Gastrocnemius medialis (tissue), 4 donors: ENCODE data around the gene ADAMTS2. TPM values are rescaled to one million over a fixed set of nuclear protein-coding genes. Genes with fewer than 3 reads are reported as not detected.
A peak's percentile ranks its signal among the peaks of the same experiment; 100 is the strongest.

Experiments
- ATAC-seq, 2 donors: fragments of 150-250 bp; one replicate each; pipeline ENCODE4 v1.9.1; 2016
- DNase-seq, 2 donors: peaks; one replicate each; pipeline ENCODE4 v3.0.0-alpha.2; 2019
- H3K27ac ChIP-seq, 4 donors: fragments of 200-600 bp; sonication (generic); 1 replicate in 1 of 4; 2 replicates in 3 of 4; pipeline ENCODE4 v1.5.1; 2016 to 2018; ENCODE audit warnings: mild to moderate bottlenecking in 2 of 4, moderate library complexity in 1 of 4
- H3K27me3 ChIP-seq, 3 donors: fragments of 200-600 bp; sonication (generic) in 2 of 3; 1 replicate in 1 of 3; 2 replicates in 2 of 3; pipeline versions ENCODE4 v1.5.1 to v1.6.0; 2016 to 2019; ENCODE audit warnings: mild to moderate bottlenecking in 1 of 3, moderate library complexity in 1 of 3
- H3K36me3 ChIP-seq, 2 donors: fragments of 200-600 bp; sonication (generic) in 1 of 2; one replicate each; pipeline ENCODE4 v1.5.1; 2017 to 2018
- H3K4me1 ChIP-seq, 2 donors: fragments of 200-600 bp; sonication (generic) in 1 of 2; one replicate each; pipeline ENCODE4 v1.5.1; 2016 to 2017; ENCODE audit warnings: mild to moderate bottlenecking in 2 of 2
- H3K4me3 ChIP-seq, 4 donors: fragments of 200-600 bp; sonication (generic) in 3 of 4; 1 replicate in 1 of 4; 2 replicates in 3 of 4; pipeline ENCODE4 v1.5.1; 2016 to 2019; ENCODE audit warnings: mild to moderate bottlenecking in 2 of 4
- H3K9me3 ChIP-seq, 3 donors: fragments of 200-600 bp; sonication (generic) in 2 of 3; 1 replicate in 1 of 3; 2 replicates in 2 of 3; pipeline ENCODE4 v1.5.1; 2016 to 2019
- POLR2A ChIP-seq, 2 donors: fragments of 450-650 bp; IDR thresholded peaks; one replicate each; pipeline ENCODE4 v1.6.1; 2017; ENCODE audit warnings: antibody characterized with exemption in 2 of 2, mild to moderate bottlenecking in 2 of 2, moderate library complexity in 2 of 2
- in situ Hi-C, 4 donors: fragments of 200-750 bp; cut with MboI; loops; one replicate each; pipeline versions ENCODE4 v1.15.0 to v1.8.0; 2017; ENCODE audit warnings: low sequenced_read_pairs in 4 of 4
- intact Hi-C: fragments of 100-400 bp; cut with DNase I; formaldehyde crosslinking; loops from one replicate; pipeline ENCODE4 v1.15.1; 2023; ENCODE audit warnings: low total_unique reads
- total RNA-seq, 4 donors: library from RNA; depleted of rRNA; stranded (reverse); fragments of >200 nt; gene quantifications; one replicate each; pipeline versions ENCODE4 v1.1.0 to v1.2.3, GENCODE V29; 2016
- TF ChIP-seq, protein P1 (sequence below), 5 experiments: fragments of 450-650 bp in 3 of 5; fragments of 200-600 bp in 2 of 5; sonication (generic) in 2 of 5; IDR thresholded peaks in 4 of 5; conservative IDR thresholded peaks in 1 of 5; 1 replicate in 4 of 5; 2 replicates in 1 of 5; pipeline ENCODE4 v1.5.1; 2016 to 2019; ENCODE audit warnings: antibody characterized with exemption in 5 of 5, mild to moderate bottlenecking in 3 of 5, moderate library complexity in 3 of 5

The ADAMTS2 gene
- total RNA-seq, 4 donors from 2014 or later: 0.78 to 3.8 (median 2.0) TPM

DNA sequence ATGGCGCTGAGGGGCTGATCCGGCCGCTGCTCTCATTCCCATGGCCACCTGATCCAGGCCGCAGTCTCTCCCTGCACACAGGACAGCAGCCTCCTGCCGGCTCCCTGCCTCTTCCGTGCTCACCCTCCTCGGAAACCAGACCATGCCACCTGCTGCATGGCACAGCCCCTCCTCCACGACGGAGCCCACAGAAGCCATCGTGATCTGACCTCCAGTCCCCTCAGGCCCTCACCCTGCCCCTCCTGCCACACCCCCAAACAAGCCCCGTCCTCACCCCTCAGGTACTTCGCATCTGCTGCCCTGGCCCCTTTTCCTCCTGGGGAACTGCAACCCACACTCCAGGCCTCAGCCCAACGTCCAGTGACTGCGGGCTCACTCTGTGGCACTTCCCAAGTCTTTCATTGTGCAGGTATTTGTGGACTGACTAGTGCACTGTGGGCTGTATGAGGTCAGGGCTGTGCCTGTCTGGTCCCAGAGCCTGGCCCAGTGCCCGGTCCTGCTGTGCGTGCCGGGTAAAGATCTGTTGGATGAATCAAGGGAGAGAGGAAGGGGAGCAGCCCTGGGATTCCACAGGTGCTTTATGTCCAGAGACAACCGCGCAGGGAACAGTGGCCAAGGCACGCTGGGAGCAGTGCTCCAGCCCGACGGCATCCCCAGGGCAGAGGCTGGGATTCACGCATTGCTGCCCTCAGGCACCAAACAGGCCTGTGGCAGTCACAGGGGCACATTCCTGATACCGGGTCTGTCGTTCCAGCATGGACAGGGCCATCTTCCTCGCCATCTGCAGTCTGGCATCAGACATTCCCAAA is 86.1 kb downstream of the ADAMTS2 start:
- ATAC-seq (no peak), DNase-seq (no peak)
- in situ Hi-C loops: no loop called here
- Histone ChIP-seq H3K36me3 (no peaks in the 10 kb centered on the region), H3K4me3 (no peak overlapping the region), H3K27me3 (no peaks in the 10 kb centered on the region), H3K27ac (no peak overlapping the region), H3K9me3 (no peaks in the 10 kb centered on the region), H3K4me1 (no peaks in the 10 kb centered on the region)
- TF ChIP-seq, protein P1, sequence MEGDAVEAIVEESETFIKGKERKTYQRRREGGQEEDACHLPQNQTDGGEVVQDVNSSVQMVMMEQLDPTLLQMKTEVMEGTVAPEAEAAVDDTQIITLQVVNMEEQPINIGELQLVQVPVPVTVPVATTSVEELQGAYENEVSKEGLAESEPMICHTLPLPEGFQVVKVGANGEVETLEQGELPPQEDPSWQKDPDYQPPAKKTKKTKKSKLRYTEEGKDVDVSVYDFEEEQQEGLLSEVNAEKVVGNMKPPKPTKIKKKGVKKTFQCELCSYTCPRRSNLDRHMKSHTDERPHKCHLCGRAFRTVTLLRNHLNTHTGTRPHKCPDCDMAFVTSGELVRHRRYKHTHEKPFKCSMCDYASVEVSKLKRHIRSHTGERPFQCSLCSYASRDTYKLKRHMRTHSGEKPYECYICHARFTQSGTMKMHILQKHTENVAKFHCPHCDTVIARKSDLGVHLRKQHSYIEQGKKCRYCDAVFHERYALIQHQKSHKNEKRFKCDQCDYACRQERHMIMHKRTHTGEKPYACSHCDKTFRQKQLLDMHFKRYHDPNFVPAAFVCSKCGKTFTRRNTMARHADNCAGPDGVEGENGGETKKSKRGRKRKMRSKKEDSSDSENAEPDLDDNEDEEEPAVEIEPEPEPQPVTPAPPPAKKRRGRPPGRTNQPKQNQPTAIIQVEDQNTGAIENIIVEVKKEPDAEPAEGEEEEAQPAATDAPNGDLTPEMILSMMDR (IDR thresholded peaks at IDR 0.05 in 4 of 5, conservative IDR thresholded peaks at IDR 0.05 in 1 of 5): no peak
- TF ChIP-seq POLR2A (IDR thresholded peaks at IDR 0.05): no peak
- intact Hi-C loops: no loop called here

GRCh38 chr5:179258001-179258921 is 87.0 kb downstream of the ADAMTS2 start:
- TF ChIP-seq, protein P1 (IDR thresholded peaks at IDR 0.05 in 4 of 5, conservative IDR thresholded peaks at IDR 0.05 in 1 of 5): no peak
- TF ChIP-seq POLR2A (IDR thresholded peaks at IDR 0.05): no peak
- DNase-seq (peak in 1 of 2 donors; percentile 9), ATAC-seq (no peak)
- Histone ChIP-seq H3K4me1 (no peaks in the 10 kb centered on the region), H3K36me3 (no peaks in the 10 kb centered on the region), H3K4me3 (no peak overlapping the region), H3K27ac (no peak overlapping the region), H3K9me3 (no peaks in the 10 kb centered on the region), H3K27me3 (no peaks in the 10 kb centered on the region)
- in situ Hi-C loops (no loop called here), intact Hi-C loops (no loop called here)

DNA sequence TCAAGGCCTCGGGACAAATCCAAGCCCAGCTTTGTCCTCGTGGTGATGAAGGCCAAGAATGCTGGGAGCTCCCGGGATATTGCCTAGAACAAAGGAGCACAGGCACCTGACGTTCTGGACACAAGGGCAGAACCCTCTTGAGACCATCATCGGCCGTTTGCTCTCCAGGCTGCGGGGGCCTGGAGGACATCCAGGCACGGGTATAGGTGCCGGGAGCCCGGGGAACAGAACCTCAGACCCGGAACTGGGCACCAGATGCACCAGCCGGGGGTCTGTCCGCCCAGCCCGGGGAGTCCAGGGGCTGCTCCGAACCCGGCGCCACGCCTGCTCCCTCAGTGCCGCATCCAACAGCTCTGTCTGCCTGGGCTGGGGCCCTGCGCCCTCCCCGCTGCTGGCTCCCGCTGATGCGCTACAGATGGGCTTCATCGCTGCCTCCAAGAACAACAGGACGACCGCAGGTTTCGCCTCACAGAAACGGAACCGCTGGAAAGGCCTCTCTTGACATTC is 88.0 kb downstream of the ADAMTS2 start:
- no peak overlapping the region for H3K4me3 ChIP-seq
- intact Hi-C loops: no loop called here

GRCh38 chr5:179256328-179257175 is 88.7 kb downstream of the ADAMTS2 start:
- in situ Hi-C loops: no loop called here
- Histone ChIP-seq H3K4me1 (no peaks in the 10 kb centered on the region), H3K4me3 (no peak overlapping the region), H3K27me3 (no peaks in the 10 kb centered on the region), H3K9me3 (no peaks in the 10 kb centered on the region), H3K36me3 (no peaks in the 10 kb centered on the region), H3K27ac (no peak overlapping the region)
- intact Hi-C loops: no loop called here
- no peak for ATAC-seq
- DNase-seq: peak in 1 of 2 donors; percentile 6
- no peak for TF ChIP-seq POLR2A (IDR thresholded peaks at IDR 0.05)
- TF ChIP-seq, protein P1 (IDR thresholded peaks at IDR 0.05 in 4 of 5, conservative IDR thresholded peaks at IDR 0.05 in 1 of 5): no peak

More for the DNA sequence above, 88.0 kb downstream of the ADAMTS2 start:
- Histone ChIP-seq H3K36me3 (no peaks in the 10 kb centered on the region), H3K27me3 (no peaks in the 10 kb centered on the region), H3K9me3 (no peaks in the 10 kb centered on the region), H3K27ac (no peak overlapping the region), H3K4me1 (no peaks in the 10 kb centered on the region)
- ATAC-seq (peak in 1 of 2 donors; percentile 18), DNase-seq (peak in 1 of 2 donors; percentile 23)
- in situ Hi-C loops: no loop called here
- TF ChIP-seq, protein P1 (IDR thresholded peaks at IDR 0.05 in 4 of 5, conservative IDR thresholded peaks at IDR 0.05 in 1 of 5): no peak
- no peak for TF ChIP-seq POLR2A (IDR thresholded peaks at IDR 0.05)
